NCI-H1436 (cell line): ENCODE data around the gene CHRM5.
"Not testable (repeated sequence)": the region's sequence is repeated elsewhere in the genome, so short reads cannot be mapped to it uniquely, and the experiment has no call there.

Experiments used
- DNase-seq: peaks from one replicate; lab custom pipeline; 2025; lab: John Stamatoyannopoulos, UW

CHRM5 gene

DNA sequence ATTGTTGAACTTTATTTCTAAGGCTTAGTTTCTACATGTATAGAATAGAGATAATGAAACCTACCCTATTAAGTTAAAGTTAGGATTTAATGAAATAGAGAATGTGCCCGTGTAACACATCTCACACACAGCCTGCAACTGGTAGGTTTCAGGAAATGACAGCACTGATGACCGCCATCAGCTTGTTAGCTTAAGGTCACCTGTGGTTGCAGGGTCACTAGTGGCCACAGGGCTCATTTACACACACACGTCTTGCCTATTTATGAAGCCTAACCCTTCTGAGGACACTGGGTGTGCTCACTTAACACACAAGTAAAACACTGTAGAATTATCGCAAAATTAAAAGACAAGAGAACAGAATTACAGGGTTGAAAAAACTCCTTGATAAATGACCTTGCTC lies 20.1 kb downstream of the CHRM5 start:
- no peak for DNase-seq

DNA sequence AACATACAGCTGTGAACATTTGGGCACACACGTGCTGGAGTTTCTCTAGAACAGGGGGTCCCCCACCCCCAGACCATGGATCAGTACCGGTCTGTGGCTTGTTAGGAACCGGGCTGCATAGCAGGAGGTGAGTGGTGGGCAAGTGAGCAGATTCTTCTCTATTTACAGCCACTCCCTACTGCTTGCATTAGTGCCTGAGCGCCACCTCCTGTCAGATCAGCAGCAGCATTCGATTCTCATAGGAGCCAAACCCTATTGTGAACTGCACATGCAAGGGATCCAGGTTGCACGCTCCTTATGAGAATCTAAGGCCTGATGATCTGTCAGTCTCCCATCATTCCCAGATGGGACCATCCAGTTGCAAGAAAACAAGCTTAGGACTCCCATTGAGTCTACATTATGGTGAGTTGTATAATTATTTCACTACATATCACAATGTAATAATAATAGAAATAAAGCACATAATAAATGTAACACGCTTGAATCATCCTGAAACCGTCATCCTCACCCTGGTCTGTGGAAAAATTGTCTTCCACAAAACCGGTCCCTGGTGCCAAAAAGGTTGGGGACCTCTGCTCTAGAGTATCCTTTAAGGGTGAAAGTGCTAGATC lies 25.8 kb downstream of the CHRM5 start:
- peak; percentile 2 for DNase-seq

DNA sequence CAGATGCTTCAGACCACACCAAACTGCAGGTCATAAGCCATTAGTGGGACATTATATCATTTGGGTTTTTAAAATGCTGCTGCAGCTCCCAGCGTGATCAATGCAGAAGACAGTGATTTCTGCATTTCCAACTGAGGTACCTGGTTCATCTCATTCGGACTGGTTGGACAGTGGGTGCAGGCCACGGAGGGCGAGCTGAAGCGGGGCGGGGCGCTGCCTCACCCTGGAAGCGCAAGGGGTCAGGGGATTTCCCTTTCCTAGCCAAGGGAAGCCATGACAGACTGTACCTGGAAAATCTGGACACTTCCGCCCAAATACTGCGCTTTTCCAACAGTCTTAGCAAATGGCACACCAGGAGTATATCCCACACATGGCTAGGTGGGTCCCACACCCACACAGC lies 27.4 kb downstream of the CHRM5 start:
- DNase-seq: not testable (repeated sequence)

DNA sequence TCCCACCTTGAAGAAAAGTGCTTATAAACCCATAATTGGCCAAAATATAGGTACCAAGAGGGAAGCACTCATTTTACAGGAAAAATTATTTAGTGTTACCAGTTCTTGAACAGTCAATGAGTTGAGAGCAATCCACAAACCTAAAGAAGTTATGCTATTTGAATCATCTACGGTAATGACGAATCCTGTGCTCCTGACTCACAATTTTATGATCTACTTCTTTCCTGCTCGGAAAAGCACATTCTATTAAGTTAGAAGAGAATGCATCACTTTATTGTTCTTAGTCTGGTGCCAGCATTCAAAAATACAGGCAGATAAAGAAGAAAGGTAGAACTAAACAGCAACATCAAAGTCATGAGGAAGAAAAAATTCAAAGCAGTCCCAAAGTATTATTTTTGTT lies 33.2 kb downstream of the CHRM5 start:
- DNase-seq: no peak

DNA sequence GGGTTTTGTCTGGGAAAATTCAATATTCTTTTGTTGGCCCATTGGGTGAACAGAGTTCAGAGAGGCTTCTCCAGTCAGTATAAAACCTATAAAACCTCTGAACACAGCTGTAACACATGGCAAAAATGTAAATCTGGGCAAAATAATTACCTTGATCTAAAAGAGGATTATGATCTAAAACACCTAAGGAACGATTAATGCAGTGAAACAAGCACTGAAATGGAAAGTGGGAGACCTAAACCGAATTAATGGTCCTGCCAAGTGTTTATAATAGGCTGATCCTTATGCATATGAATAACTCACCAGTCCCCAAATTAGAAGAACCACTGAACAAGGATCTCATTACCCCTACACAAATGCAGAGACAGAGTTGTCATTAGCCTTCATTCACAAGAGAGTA lies 38.1 kb downstream of the CHRM5 start:
- no peak for DNase-seq

DNA sequence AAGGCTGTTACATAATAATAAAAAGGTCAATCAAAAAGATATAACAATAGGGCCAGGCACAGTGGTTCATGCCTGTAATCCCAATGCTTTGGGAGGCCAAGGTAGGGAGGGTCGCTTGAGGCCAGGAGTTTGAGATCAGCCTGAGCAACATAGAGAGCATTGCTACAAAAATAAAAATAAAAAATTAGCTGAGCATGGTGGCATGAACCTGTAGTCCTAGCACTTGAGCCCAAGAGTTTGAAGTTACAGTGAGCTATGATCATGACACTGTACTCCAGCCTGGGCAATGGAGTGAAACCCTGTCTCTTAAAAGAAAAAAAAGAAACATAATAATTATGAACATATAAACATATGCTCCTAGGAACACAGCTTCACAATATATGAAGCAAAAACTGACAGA lies 41.4 kb downstream of the CHRM5 start:
- DNase-seq: no peak

DNA sequence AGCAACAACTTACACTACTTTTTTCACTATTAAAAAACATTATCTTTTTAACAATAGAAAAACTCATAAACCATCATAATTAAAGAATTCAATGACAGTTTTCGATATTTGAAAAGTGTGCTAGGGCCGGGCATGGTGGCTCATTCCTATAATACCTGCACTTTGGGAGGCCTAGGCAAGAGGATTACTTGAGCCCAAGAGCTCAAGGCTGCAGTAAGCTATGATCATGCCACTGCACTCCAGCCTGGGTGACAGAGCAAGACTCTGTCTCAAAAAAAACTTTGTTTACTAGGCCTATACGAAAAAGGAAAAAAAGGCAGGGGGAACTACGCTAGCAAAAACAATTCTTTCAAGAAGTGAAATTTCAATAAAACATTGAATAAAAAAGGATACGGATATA lies 42.6 kb downstream of the CHRM5 start:
- DNase-seq: no peak

DNA sequence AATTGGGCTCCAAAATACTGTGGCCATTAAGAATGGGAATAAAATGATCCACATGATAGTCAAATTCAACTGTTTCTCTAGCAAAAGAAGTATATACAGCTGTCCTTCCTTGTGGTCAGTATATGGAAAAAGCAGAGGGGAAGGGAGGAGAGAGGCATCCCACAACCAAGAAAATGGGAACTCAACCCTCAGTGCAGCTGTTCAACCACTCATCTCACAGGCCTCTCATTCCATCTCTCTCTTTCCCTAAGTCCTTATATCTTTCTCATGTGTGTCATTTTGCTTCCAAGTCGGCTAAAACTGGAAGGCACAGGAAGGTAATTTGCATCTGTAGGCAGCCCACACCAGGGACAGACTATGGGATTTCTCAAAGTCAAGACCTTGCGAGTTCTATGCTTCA lies 43.2 kb downstream of the CHRM5 start:
- no peak for DNase-seq

DNA sequence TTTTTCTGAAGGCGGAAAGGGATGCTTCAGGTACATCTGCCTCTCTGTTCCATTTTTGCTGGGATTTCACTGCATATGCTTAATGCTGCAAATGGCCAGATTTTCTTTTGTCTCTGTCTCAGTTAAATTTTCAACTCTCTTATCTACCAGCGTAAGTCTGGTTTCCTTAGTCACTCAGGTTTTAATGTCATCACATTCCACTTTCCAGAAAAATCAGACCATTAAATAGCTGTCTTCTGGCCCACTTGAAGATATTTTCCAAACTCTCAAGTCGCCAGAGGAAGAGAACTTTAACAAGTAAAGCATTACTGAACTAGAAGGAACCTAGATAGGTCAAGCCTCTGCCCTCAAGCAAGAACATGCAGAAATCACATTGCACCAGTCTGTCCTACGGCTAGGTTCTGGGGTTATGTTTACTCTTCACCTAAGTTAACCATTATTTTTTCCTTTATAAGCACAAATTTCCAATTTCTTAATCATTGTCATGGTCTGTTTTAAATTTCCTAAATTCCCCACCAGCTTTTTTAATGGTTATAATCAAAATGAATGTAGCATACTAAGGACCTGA lies 44.2 kb downstream of the CHRM5 start:
- no peak for DNase-seq

DNA sequence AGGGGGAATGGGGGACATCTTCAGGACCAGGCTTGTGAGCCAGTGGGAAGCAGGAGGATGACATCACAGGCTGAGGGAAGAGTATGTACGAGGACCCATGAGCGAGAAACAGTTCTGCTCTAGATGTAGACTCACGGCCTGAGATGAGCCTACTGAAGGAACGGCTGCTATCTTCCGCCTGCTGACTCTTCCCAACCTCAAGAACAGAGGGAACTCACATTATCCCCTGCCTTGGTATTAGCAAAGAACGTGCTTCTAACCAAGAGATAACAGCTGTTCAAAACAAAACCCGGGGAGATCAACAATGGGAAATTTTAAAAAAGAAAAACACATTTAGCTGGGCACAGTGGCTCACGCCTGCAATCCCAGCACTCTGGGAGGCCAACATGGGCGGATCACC lies 45.4 kb downstream of the CHRM5 start:
- no peak for DNase-seq

DNA sequence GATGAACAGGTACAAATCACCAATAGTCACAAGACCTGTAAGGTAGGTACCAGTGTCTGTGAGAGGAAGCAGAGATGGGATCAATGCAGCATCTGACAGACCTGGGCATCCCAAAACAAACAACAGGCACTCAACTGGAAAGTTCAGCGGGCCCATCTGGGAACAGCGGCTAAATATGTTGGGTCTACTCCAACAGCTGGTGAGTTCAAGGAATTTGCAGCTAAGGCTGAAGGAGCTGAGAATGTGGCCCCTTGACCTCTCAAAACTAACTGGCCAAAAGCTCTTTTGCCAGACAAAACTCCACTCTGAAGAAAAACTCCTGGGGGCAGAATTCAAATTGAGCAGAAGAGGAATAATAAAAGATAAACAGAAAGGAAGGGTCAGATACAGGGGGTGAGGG lies 46.3 kb downstream of the CHRM5 start:
- no peak for DNase-seq

DNA sequence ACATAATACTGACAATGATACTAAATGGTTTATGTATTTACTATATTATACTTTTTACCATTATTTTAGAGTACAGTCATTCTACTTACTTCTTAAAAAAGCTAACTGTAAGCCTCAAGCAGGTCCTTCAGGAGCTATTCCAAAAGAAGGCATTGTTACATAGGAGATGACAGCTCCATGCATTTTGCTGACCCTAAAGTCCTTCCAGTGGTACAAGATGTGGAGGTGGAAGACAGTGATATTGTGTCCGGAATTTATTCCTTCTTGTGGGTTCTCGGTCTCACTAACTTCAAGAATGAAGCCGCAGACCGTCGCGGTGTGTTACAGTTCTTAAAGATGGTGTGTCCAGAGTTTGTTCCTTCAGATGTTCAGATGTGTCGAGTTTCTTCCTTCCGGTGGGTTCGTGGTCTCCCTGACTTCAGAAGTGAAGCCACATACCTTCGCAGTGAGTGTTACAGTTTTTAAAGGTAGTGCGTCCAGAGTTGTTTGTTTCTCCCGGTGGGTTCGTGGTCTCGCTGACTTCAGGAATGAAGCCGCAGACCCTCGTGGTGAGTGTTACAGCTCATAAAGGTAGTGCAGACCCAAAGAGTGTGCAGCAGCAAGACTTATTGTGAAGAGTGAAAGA lies 49.8 kb downstream of the CHRM5 start:
- DNase-seq: no peak

DNA sequence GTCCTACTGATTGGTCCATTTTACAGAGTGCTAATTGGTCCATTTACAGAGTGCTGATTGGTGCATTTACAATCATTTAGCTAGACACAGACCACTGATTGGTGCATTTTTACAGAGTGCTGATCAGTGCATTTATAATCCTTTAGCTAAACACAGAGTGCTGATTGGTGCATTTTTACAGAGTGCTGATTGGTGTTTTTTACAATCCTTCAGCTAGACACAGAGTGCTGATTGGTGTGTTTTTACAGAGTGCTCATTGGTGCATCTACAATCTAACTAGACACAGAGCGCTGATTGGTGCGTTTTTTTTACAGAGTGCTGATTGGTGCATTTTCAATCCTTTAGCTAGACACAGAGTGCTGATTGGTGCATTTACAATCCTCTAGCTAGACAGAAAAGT lies 50.4 kb downstream of the CHRM5 start:
- not testable (repeated sequence) for DNase-seq

DNA sequence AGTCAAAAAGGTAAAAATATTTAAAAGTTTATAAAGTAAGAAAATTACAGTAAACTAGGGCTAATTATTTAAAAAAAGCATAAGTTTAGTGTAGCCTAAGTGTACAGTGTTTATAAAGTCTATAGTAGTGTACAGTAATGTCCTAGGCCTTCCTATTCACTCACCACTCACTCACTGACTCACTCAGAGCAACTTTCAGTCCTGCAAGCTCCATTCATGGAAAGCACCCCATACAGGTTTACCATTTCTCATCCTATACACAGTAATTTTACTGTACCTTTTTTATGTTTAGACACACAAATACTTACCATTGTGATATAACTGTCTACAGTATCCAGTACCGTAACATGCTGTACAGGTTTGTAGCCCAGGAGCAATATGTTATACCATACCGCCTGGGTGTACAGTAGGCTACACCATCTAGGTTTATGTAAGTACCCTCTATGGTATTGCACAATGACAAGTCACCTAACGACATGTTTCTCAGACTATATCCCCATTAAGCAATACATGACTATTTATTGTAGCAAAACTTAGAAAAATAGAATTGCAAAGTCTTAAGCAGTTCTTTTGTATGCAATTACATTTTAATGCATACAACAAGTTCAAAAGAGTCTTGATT lies 51.2 kb downstream of the CHRM5 start:
- no peak for DNase-seq

DNA sequence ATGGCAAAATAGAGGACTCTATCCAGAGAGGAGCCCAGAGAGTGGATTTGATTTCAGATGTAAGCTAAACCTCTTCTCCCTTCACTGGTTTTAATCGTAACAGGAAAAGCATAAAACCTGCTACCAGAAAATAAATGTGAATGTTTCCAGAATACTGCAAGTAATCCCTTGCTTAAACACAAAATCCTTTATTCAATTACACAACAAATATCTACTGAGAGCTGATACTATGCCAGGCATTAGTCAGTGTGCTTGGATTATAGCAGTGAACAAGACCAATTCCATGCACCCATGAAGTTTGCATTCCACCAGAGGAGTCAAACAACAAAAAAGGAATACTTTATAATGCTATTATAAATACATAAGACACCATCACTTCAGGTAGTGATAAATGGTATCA lies 55.6 kb downstream of the CHRM5 start:
- DNase-seq: no peak

DNA sequence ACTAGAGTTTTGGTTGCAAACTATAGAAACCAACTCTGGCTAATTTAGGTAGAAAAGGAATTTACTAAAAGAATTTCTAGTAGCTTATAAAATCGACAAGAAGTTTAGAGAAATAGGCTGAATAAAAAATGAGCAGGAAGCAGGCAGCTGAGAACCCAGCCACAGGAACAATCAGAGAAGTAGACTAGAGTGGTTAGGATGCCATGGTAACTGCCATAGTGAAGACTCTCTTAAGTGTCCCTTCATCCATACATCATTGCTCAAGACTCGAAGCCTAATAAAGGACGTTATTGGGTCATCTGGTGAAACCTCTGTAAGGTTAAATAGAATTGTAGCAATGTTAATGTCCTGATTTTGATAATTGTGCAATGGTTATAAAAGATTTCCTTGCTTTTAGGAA lies 57.0 kb downstream of the CHRM5 start:
- no peak for DNase-seq

DNA sequence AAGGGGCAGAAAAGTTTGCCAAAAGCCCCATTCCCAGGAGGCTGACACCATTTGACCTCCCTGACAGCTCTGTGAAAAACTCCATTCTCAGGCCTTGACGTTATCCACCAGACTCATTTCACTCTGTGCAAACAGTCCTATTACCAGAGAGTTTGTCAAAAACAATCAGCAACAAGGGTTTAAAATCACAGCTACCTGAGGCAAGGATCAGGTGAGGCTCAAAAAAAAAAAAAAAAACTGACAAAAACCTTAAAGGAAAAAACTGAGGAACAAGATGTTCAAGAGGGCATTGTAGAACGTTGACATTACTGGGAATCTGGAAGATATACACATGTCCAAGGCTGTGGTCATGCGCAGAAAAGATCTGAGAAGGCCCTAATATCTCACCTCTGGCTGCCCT lies 59.3 kb downstream of the CHRM5 start:
- no peak for DNase-seq

DNA sequence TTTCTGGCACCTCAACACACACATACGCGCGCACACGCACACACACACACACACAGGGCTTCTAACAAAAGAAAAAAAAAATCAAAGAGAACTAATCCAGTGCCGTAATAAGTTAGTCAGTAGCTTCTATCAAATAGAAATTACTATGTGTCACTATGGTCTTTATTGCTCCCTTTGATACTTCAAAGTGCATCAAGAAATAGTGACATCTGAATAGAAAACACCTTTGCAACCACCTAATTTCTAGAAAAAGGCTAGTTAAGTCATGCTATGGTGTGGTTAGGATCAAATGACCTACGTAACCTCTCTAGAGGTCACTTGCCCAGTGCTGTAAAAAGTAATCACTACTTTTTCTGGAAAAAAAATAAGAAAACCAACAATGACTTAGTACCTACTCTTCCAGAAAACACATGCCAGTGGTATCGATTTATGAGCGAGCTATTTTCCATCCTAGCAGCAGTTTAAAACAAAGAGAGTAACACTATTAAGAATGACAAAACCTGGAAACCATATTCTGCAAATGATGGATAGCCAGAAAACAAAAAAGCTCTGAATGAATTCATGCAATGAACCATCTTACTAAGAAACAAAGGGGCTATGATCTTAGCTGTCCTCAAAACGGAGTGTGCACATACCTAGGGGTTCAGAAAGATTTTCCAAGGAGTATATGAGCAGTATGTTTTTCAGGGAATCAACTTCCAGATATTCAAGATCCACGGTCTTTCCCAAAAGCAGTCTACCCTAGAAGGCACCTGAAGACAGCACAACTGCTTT lies 63.9 kb downstream of the CHRM5 start:
- DNase-seq: no peak

DNA sequence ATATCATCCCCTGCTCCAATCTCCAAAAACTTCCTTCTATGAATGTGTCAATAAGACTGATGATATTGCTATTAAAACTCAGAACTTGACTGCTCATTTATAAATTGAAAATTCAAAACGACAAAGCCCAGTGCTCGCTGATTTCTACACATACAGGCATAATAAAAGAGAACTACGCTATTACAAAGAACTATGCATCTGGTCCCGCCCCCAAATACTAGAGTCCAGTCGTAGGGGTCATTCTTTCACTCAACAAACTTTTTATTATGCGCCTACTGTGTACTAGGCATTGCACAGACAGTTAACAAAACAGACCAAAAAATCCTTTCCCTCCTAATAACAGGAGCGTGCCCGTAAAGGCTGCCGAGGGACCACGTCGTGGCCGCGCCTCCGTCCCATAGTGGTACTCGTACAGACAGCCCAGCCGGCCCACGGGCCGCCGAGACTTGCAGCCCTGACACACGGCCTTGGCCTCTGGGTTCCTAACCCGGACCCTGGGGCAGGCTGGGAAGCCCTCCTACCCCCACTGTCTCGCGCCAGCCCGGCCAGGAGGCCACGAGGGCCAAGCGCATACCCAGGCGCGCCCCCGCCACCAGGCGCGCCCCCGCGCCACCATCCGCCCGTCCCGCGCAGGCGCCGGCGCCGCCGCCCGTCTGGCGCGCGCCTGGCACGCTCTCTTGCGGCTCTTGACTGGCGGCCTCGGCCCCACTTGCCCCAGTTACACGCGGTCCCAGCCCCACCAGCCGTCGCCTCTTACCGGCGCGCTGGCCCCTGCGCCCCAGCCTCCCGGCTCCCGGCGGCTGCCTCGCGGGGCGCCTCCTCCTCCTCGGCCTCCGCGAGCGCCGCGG lies 70.0 kb downstream of the CHRM5 start:
- DNase-seq: peak; percentile 33

DNA sequence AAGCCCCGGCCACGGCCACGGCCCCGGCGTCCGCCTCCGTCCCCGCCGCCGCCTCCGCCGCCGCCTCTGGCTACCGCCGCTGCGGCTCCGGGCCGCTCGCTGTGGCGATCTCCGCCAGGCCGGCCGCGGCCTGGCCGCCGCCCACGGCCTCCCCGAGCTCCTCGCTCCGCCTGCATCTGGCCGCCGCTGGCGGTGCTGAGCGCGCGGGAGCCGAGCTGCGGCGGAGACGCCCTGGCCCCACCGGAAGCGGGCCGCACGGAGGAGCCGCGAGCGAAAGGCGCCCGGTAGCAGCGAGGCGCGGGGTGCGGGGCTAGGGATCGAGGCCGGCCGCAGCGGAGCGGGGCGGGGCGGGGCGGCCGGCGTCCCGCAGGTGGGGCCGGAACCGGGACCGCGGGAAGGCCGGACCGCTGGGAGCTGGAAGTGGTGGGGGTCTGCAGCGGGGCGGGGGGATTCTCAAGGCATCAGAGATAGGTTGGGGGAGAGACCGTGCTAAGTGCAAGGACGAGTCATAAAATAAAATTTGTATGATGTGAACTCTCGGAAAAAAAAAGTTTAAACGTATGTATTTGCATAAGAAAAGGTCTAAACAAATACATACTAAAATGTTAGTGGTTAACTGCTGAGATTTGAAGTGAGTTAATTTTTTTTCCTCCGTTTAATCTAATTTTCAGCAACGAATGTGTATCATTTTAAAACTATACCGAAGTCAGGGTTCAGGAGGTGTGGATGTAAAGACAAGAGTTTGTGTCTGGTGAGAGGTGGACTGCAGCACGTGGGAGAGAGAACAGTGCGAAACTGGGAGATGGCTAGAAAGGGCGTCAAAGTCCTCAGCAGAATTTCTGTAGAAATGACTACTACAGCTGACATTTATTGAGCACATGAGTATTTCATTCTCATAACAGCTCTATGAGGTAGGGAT lies 70.8 kb downstream of the CHRM5 start, which contains the start of gene AVEN:
Gene AVEN (minus strand): TSS at position 334 of the 919 bp plus-strand sequence. CDS start 158 bp downstream, at position 176.
- DNase-seq: peak; percentile 34

DNA sequence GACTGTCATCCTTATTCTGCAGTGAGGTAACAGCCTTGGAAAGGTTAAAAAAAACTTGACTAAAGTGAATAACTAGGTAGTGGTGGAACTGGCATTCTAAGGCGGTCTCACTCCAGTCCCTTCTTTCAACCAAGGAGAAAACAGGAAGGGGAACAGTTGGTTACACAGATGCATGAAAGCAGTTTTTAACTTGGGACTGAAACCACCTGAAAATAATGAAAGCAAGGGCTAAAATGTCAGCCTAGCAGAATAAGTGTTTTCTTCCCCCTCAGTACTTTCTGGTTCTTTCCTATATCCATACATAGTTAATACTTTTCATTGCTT lies 71.5 kb downstream of the CHRM5 start:
- DNase-seq: no peak
